Cardiac fibroblast (primary cell): ENCODE results near the gene LMOD3.
A peak's percentile ranks its signal among the peaks of the same experiment; 100 is the strongest.

ENCODE experiments used
- DNase-seq, 2 donors: peaks; one replicate each; pipeline versions ENCODE4 v3.0.0 to v3.0.0-alpha.2; 2010; ENCODE audit warnings: low read depth in 2 of 2
- H3K4me3 ChIP-seq, 2 donors: replicated peaks in 1 of 2; 1 replicate in 1 of 2; 2 replicates in 1 of 2; pipeline ENCODE4 v1.5.1; 2011; ENCODE audit warnings: low read depth in 2 of 2, low read length in 2 of 2, mild to moderate bottlenecking in 2 of 2, moderate library complexity in 1 of 2
- TF ChIP-seq, protein P1 (sequence below): IDR thresholded peaks from one replicate; pipeline ENCODE4 v1.5.1; 2011; ENCODE audit warnings: low read depth, mild to moderate bottlenecking, low read length, inconsistent platforms

LMOD3 gene

DNA sequence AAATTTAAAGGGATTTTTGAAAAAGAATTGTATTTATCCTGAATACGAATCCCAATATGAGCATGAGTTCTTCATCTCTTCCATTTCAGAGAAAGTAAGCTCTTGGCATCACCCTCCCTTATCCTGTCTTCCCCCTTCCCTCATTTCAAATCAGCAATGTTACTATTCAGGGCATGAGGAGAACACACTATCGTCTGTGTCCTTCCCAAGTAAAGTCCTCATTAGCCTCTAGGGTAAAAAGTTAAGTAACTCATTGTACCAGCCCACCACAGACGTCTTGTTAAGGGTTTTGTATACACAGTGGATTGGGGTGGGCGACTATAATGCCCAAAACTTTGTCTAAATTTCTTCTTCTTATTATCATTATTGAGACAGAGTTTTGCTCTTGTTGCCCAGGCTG, 22.8 kb downstream of the LMOD3 start:
- no peak for DNase-seq
- TF ChIP-seq, protein P1, sequence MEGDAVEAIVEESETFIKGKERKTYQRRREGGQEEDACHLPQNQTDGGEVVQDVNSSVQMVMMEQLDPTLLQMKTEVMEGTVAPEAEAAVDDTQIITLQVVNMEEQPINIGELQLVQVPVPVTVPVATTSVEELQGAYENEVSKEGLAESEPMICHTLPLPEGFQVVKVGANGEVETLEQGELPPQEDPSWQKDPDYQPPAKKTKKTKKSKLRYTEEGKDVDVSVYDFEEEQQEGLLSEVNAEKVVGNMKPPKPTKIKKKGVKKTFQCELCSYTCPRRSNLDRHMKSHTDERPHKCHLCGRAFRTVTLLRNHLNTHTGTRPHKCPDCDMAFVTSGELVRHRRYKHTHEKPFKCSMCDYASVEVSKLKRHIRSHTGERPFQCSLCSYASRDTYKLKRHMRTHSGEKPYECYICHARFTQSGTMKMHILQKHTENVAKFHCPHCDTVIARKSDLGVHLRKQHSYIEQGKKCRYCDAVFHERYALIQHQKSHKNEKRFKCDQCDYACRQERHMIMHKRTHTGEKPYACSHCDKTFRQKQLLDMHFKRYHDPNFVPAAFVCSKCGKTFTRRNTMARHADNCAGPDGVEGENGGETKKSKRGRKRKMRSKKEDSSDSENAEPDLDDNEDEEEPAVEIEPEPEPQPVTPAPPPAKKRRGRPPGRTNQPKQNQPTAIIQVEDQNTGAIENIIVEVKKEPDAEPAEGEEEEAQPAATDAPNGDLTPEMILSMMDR: no peak
- no peak overlapping the region for H3K4me3 ChIP-seq

DNA sequence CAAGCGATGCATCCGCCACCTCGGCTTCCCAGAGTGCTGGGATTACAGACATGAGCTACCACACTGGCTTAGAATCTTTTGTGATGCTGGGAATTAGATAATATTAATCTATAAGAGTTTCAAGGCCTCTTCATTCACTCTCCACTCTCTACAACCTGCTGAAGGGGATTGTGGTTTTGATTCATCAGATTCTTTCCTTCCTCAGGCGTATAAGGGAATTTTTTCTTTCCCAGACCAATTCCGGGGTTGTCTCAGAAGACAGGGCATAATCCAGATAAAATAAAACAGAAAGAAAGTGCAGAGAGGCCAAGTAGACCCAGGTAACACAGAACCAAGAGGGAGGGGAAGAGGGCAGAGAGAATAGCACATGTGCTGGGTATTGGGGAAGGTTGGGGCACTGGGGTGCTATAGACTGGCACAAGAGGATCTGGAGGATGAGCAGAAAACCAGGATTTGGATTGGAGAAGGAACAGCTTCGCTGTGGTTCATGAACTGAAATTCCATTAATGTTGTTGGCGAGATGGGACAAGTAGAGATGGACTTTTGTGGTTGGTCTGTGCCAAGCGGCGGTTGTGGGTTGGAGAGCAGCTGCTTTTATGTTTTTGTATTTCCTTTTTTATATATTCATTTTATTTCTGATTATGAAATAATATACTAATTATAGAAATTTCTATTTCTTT, 24.8 kb downstream of the LMOD3 start:
- H3K4me3 ChIP-seq: no peak overlapping the region
- TF ChIP-seq, protein P1: no peak
- DNase-seq: no peak

DNA sequence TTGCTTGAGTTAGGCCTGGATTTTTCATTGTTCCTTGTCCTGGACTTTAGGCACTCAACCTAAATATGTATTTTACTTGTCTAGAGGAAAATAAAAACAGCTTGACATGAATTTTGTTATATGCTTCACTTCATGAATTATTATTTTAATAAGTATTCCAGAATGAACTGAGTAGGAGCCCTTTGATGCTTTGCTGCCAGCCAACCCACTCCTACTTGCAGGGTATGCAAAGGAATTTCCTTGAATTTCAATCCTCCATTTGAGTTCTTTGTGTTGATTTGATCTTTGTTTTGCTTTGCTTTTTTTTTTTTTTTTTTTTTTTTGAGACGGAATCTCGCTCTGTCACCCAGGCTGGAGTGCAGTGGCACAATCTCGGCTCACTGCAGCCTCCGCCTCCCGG, 26.1 kb downstream of the LMOD3 start:
- no peak overlapping the region for H3K4me3 ChIP-seq
- no peak for DNase-seq
- TF ChIP-seq, protein P1: no peak

DNA sequence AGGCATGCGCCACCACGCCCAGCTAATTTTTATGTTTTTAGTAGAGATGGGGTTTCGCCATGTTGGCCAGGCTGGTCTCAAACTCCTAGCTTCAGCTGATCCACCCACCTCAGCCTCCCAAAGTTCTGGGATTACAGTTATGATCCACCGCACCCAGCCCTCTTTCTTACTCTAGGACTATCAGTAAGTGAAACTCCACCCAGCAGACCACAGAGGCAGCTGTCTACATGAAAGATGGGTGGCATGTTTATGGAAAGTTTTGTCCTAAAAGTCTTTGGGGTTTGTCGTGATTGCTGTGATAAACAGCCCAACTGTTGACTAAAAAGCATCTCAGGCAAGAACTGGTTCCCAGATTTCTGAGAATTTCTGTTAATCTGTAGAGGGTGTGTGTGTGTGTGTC, 26.8 kb downstream of the LMOD3 start:
- H3K4me3 ChIP-seq: no peak overlapping the region
- DNase-seq: no peak
- TF ChIP-seq, protein P1: no peak

DNA sequence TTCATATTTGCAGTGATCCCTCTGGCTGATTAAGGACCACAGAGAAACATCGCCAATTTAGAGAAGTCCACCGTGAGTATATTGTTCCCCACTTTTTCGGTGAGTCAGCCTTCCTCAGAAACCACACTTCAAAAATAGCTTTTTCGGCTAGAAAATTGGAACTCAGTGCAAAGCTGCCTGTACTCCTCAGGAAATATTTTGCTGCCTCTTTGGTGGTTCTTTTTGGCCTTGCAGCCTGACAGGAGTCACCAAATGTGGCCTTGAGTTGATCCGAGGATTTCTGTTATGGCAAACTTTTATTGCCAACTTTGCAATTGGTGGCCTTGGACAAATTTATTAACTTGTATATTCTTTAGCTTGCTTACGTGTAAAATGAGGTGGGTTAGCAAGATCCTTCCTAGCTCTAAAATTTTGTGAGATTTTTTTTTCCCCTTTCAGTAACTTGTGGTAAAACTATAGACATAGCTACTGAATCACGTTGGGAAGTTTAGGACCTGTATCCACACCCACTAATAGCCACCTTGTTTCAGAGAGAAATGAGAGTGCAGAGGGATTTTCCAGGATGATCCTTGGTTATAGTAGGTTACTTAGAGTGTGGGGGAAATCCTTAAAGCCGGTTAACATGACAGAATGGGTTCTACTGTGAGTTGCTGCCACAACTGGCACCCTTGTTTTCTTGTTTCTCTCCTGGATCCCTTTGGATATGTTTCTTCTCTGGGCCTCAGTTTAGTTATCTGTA, 27.8 kb downstream of the LMOD3 start:
- H3K4me3 ChIP-seq: no peak overlapping the region
- peak; percentile 24 to 51 for DNase-seq
- TF ChIP-seq, protein P1: no peak

DNA sequence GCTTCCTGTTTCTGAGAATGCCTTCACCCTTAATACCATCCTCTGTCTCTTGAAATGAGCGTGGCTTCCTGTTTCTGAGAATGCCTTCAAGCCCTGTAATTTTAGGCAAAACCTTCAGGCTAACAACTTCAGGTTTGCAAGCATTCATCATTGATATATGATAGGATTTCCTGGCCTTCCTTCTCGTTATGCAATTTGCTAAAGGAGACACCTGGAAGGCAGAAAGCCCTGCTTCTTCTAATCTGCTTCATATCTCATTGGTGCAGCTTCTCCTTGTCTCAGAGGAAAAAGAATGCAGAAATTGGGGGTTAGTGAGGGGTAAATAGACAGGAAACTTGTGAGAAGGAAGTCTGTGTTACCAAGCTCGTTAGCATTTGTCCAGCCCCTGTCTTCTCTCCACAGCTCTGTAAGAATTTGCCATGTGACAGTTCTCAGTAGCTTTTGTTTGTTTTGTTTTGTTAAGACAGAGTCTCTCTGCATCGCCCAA, 30.3 kb downstream of the LMOD3 start:
- H3K4me3 ChIP-seq: no peak overlapping the region
- DNase-seq: no peak
- TF ChIP-seq, protein P1: no peak
